H9 (cell line): Measurements from ENCODE around the gene NUDT9. TPM values are rescaled to one million over a fixed set of nuclear protein-coding genes. Genes with fewer than 3 reads are reported as not detected.

ENCODE experiments used
- DNase-seq: peaks from one replicate; pipeline ENCODE4 v3.0.0-alpha.2; 2017
- H2AFZ ChIP-seq: one replicate; pipeline ENCODE4 v1.6.1; 2013; ENCODE audit warnings: mild to moderate bottlenecking, low read length, control low read depth, moderate library complexity
- H2AK5ac ChIP-seq: 2 replicates; pipeline ENCODE4 v1.6.1; 2013; ENCODE audit warnings: low read length, control low read depth, mixed read lengths; ENCODE audit not compliant: insufficient read length
- H2BK120ac ChIP-seq: one replicate; pipeline ENCODE4 v1.6.1; 2013; ENCODE audit warnings: low read depth, mild to moderate bottlenecking, low read length, control low read depth, inconsistent platforms; ENCODE audit not compliant: poor library complexity, severe bottlenecking
- H2BK12ac ChIP-seq: 2 replicates; pipeline ENCODE4 v1.6.1; 2013; ENCODE audit warnings: low read length, control low read depth, mixed read lengths, low read depth; ENCODE audit not compliant: insufficient read length
- H2BK15ac ChIP-seq: 2 replicates; pipeline ENCODE4 v1.6.1; 2013; ENCODE audit warnings: low read depth, low read length, control low read depth
- H2BK20ac ChIP-seq: one replicate; pipeline ENCODE4 v1.6.1; 2013; ENCODE audit warnings: low read depth, mild to moderate bottlenecking, low read length, control low read depth, inconsistent platforms; ENCODE audit not compliant: poor library complexity, severe bottlenecking
- H2BK5ac ChIP-seq: 2 replicates; pipeline ENCODE4 v1.6.1; 2013; ENCODE audit warnings: low read length, control low read depth, mixed read lengths; ENCODE audit not compliant: insufficient read length
- H3K14ac ChIP-seq: 2 replicates; pipeline ENCODE4 v1.6.1; 2013; ENCODE audit warnings: low read length, control low read depth; ENCODE audit not compliant: insufficient read depth
- H3K18ac ChIP-seq: 2 replicates; pipeline ENCODE4 v1.6.1; 2013; ENCODE audit warnings: low read depth, mild to moderate bottlenecking, mixed read lengths, low read length, control low read depth; ENCODE audit not compliant: insufficient read length
- H3K23ac ChIP-seq: 2 replicates; pipeline ENCODE4 v1.6.1; 2013; ENCODE audit warnings: low read length, control low read depth, mixed read lengths, low read depth; ENCODE audit not compliant: insufficient read length
- H3K23me2 ChIP-seq: 2 replicates; pipeline ENCODE4 v1.6.1; 2013; ENCODE audit warnings: low read depth, mild to moderate bottlenecking, mixed read lengths, low read length, control low read depth; ENCODE audit not compliant: insufficient read length, poor library complexity, severe bottlenecking
- H3K27ac ChIP-seq: 2 replicates; pipeline ENCODE4 v1.5.1; 2013; ENCODE audit warnings: low read length, control low read depth, mixed read lengths, low read depth; ENCODE audit not compliant: insufficient read length
- H3K27me3 ChIP-seq: 2 replicates; pipeline ENCODE4 v1.6.1; 2013; ENCODE audit warnings: low read length, control low read depth, inconsistent platforms; ENCODE audit not compliant: insufficient read depth
- H3K4ac ChIP-seq: 2 replicates; pipeline ENCODE4 v1.6.1; 2013; ENCODE audit warnings: low read depth, mild to moderate bottlenecking, control low read depth, inconsistent platforms, low read length, moderate library complexity
- H3K4me1 ChIP-seq: 2 replicates; pipeline ENCODE4 v1.6.1; 2013; ENCODE audit warnings: low read length, control low read depth, inconsistent platforms; ENCODE audit not compliant: insufficient read depth
- H3K4me2 ChIP-seq: 2 replicates; pipeline ENCODE4 v1.6.1; 2013; ENCODE audit warnings: low read length, control low read depth, mixed read lengths; ENCODE audit not compliant: insufficient read length, insufficient read depth
- H3K56ac ChIP-seq: 2 replicates; pipeline ENCODE4 v1.6.1; 2013; ENCODE audit warnings: low read depth, mild to moderate bottlenecking, mixed read lengths, low read length, control low read depth; ENCODE audit not compliant: insufficient read length
- H3K79me1 ChIP-seq: 2 replicates; pipeline ENCODE4 v1.6.1; 2013; ENCODE audit warnings: low read depth, mild to moderate bottlenecking, moderate library complexity, low read length, control low read depth, inconsistent platforms; ENCODE audit not compliant: insufficient read depth, poor library complexity, severe bottlenecking
- H3K79me2 ChIP-seq: 2 replicates; pipeline ENCODE4 v1.6.1; 2013; ENCODE audit warnings: low read length, control low read depth, inconsistent platforms; ENCODE audit not compliant: insufficient read depth
- H3K9ac ChIP-seq: 2 replicates; pipeline ENCODE4 v1.6.1; 2013; ENCODE audit warnings: low read length, control low read depth, mixed read lengths; ENCODE audit not compliant: insufficient read length; ENCODE audit errors: extremely low read depth
- H3K9me3 ChIP-seq: one replicate; pipeline ENCODE4 v1.6.1; 2013; ENCODE audit warnings: low read depth, low read length, inconsistent platforms; ENCODE audit not compliant: control insufficient read depth
- H3T11ph ChIP-seq: one replicate; pipeline ENCODE4 v1.6.1; 2013; ENCODE audit warnings: mild to moderate bottlenecking, low read length, control low read depth, inconsistent platforms
- H4K20me1 ChIP-seq: one replicate; pipeline ENCODE4 v1.6.1; 2013; ENCODE audit not compliant: control insufficient read depth, insufficient read length, insufficient read depth
- H4K5ac ChIP-seq: 2 replicates; pipeline ENCODE4 v1.6.1; 2013; ENCODE audit warnings: low read depth, mild to moderate bottlenecking, mixed read lengths, low read length, control low read depth; ENCODE audit not compliant: insufficient read length
- H4K8ac ChIP-seq: replicated peaks from 2 replicates; pipeline ENCODE4 v1.6.1; 2013; ENCODE audit warnings: low read length, control low read depth, mixed read lengths, low read depth; ENCODE audit not compliant: insufficient read length
- H4K91ac ChIP-seq: 2 replicates; pipeline ENCODE4 v1.6.1; 2013; ENCODE audit warnings: low read depth, mild to moderate bottlenecking, moderate library complexity, mixed read lengths, low read length, control low read depth; ENCODE audit not compliant: insufficient read length
- H3K27ac Mint-ChIP-seq, 3 experiments: 2 replicates in 2 of 3; 3 replicates in 1 of 3; pipeline ENCODE4 v1.8.0; 2020 to 2021; ENCODE audit warnings: mixed read lengths in 3 of 3, mild to moderate bottlenecking in 1 of 3, moderate library complexity in 1 of 3
- H3K27me3 Mint-ChIP-seq: 2 replicates; pipeline ENCODE4 v1.8.0; 2021; ENCODE audit warnings: low read depth, mild to moderate bottlenecking, moderate library complexity, mixed read lengths
- H3K36me3 Mint-ChIP-seq, 3 experiments: 2 replicates in 2 of 3; 3 replicates in 1 of 3; pipeline ENCODE4 v1.8.0; 2020 to 2021; ENCODE audit warnings: low read depth in 3 of 3, mixed read lengths in 3 of 3; ENCODE audit not compliant: insufficient read depth in 1 of 3
- H3K4me1 Mint-ChIP-seq, 2 experiments: 2 replicates each; pipeline ENCODE4 v1.8.0; 2020; ENCODE audit warnings: mixed read lengths in 2 of 2
- H3K4me3 Mint-ChIP-seq, 2 experiments: 2 replicates in 1 of 2; 3 replicates in 1 of 2; pipeline ENCODE4 v1.8.0; 2020 to 2021; ENCODE audit warnings: mild to moderate bottlenecking in 2 of 2, mixed read lengths in 2 of 2, moderate library complexity in 1 of 2
- H3K9me3 Mint-ChIP-seq, 2 experiments: 2 replicates in 1 of 2; 3 replicates in 1 of 2; pipeline ENCODE4 v1.8.0; 2020; ENCODE audit warnings: mild to moderate bottlenecking in 2 of 2, mixed read lengths in 2 of 2, moderate library complexity in 1 of 2
- WGBS: extraction: QIAGEN DNeasy Blood & Tissue Kit; methylation state at CpG from one replicate; pipeline ENCODE4 v1.1.7; 2013; ENCODE audit warnings: missing lambda C conversion rate, low lambda C conversion rate, mixed read lengths; ENCODE audit not compliant: insufficient read length; ENCODE audit errors: extremely low coverage; 5-methylcytosine and 5-hydroxymethylcytosine counted together
- total RNA-seq: library from RNA; stranded (reverse); gene quantifications from 2 replicates; pipeline ENCODE4 v1.2.1, GENCODE V29; 2021
- TF ChIP-seq, protein P1 (sequence below): fragments of 200-600 bp; sonication (generic); conservative IDR thresholded peaks from 3 replicates; pipeline ENCODE4 v1.8.0; 2021; ENCODE audit warnings: antibody characterized with exemption, mild to moderate bottlenecking

Gene NUDT9
- total RNA-seq, 1 experiment from 2014 or later, result 28.5 TPM

- no peaks in the 10 kb centered on the region for H3K9me3 Mint-ChIP-seq
- no CpG with 5 or more reads among the region's 7 CpGs for WGBS
- TF ChIP-seq, protein P1, sequence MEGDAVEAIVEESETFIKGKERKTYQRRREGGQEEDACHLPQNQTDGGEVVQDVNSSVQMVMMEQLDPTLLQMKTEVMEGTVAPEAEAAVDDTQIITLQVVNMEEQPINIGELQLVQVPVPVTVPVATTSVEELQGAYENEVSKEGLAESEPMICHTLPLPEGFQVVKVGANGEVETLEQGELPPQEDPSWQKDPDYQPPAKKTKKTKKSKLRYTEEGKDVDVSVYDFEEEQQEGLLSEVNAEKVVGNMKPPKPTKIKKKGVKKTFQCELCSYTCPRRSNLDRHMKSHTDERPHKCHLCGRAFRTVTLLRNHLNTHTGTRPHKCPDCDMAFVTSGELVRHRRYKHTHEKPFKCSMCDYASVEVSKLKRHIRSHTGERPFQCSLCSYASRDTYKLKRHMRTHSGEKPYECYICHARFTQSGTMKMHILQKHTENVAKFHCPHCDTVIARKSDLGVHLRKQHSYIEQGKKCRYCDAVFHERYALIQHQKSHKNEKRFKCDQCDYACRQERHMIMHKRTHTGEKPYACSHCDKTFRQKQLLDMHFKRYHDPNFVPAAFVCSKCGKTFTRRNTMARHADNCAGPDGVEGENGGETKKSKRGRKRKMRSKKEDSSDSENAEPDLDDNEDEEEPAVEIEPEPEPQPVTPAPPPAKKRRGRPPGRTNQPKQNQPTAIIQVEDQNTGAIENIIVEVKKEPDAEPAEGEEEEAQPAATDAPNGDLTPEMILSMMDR, result peak; percentile 86
Measured at GRCh38 chr4:87465739-87466366, 43.5 kb downstream of the NUDT9 start.

More at GRCh38 chr4:87465739-87466366, 43.5 kb downstream of the NUDT9 start:
- no peaks in the 10 kb centered on the region; the same call in 1 of the 2 replicates for H3K4me1 ChIP-seq
- H4K20me1 ChIP-seq, result no peaks in the 10 kb centered on the region
- H4K8ac ChIP-seq, result no peak overlapping the region
- H2BK5ac ChIP-seq, result no peak overlapping the region
- H3K23ac ChIP-seq, result no peak overlapping the region
- H4K5ac ChIP-seq, result no peak overlapping the region
- no peaks in the 10 kb centered on the region for H3K79me2 ChIP-seq
- H2BK12ac ChIP-seq, result no peak overlapping the region
- H3K27me3 Mint-ChIP-seq, result no peaks in the 10 kb centered on the region
- H2AFZ ChIP-seq, result no peak overlapping the region
- H3K36me3 Mint-ChIP-seq, result no peaks in the 10 kb centered on the region; a peak in 1 of 7 replicates
- no peak overlapping the region for H4K91ac ChIP-seq
- no peak overlapping the region for H3K9ac ChIP-seq
- no peaks in the 10 kb centered on the region for H3K9me3 ChIP-seq
- H2BK20ac ChIP-seq, result no peak overlapping the region
- H3K27ac ChIP-seq, result no peak overlapping the region
- H3K4me1 Mint-ChIP-seq, result peaks cover 11 to 14% of the 10 kb centered on the region in 2 experiments
- H3K18ac ChIP-seq, result no peak overlapping the region
- no peak overlapping the region for H2BK120ac ChIP-seq
- no peaks in the 10 kb centered on the region for H3K23me2 ChIP-seq
- H3K4me3 Mint-ChIP-seq, result no peak overlapping the region
- no peak overlapping the region for H3K4ac ChIP-seq
- no peak overlapping the region; a peak in 2 of 7 replicates for H3K27ac Mint-ChIP-seq
- no peak overlapping the region for H3K4me2 ChIP-seq
- no peak overlapping the region for H3K56ac ChIP-seq
- no peaks in the 10 kb centered on the region for H3K79me1 ChIP-seq
- no peak for DNase-seq
- H3K27me3 ChIP-seq, result no peaks in the 10 kb centered on the region
- no peak overlapping the region for H2AK5ac ChIP-seq
- no peak overlapping the region for H3T11ph ChIP-seq
- no peak overlapping the region for H2BK15ac ChIP-seq
- H3K14ac ChIP-seq, result no peak overlapping the region
